HG02970 (cell line): ENCODE results near the gene MSL2.
"Not testable (repeated sequence)": the region's sequence is repeated elsewhere in the genome, so short reads cannot be mapped to it uniquely, and the experiment has no call there.

Experiments
- ATAC-seq: cut with Tn5 transposase; IDR thresholded peaks from one replicate; pipeline ENCODE4 v1.9.1; 2021; ENCODE audit warnings: mild to moderate bottlenecking, moderate library complexity, moderate number of reproducible peaks; ENCODE audit not compliant: unreplicated experiment, low FRiP score

Gene MSL2

GRCh38 chr3:136193278-136194054, 2.7 kb downstream of the MSL2 start:
- ATAC-seq: no peak

- no peak for ATAC-seq
These were observed 3.3 kb downstream of the MSL2 start for GRCh38 chr3:136192831-136193230.

- not testable (repeated sequence) for ATAC-seq
These were observed 3.9 kb downstream of the MSL2 start for GRCh38 chr3:136192195-136192594.

- no peak for ATAC-seq
These were observed 6.1 kb downstream of the MSL2 start for GRCh38 chr3:136189859-136190617.

DNA sequence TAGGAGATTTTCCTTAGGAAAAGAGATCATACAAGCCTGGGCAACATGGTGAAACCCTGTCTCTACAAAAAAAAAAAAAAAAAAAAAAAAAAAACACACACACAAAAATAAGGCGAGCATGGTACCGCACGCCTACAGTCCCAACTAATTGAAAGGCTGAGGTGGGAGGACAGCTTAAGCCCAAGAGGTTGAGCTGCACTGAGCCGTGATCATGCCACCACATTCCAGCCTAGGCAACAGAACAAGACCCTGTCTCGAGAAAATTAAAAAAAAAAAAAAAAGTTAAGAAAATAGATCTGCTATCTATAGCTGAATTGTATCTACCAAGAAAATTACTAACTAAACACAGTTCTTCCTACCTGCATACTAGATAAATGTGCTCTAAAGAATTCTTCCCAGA, 7.1 kb downstream of the MSL2 start:
- ATAC-seq: no peak

- no peak for ATAC-seq
These were observed 8.3 kb downstream of the MSL2 start for GRCh38 chr3:136187868-136188267.

DNA sequence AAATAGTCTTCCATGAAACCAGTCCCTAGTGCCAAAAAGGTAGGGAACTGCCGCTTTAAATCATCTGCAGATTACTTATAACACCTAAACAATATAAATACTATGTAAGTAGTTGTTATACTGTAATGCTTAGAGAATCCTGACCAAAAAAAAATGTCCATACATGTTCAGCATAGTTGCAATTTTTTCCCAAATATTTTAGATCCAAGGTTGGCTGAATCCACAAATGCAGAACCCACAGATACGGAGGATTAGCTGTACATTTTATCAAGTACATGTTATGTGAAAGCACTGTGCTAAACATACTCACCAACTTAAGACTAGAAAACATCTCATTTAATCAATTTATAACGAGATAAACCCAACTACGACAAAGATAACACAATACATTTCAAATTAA, 9.3 kb downstream of the MSL2 start:
- no peak for ATAC-seq

GRCh38 chr3:136186344-136186743, 9.8 kb downstream of the MSL2 start:
- no peak for ATAC-seq

- no peak for ATAC-seq
These were observed 11.4 kb downstream of the MSL2 start for GRCh38 chr3:136184703-136185102.

DNA sequence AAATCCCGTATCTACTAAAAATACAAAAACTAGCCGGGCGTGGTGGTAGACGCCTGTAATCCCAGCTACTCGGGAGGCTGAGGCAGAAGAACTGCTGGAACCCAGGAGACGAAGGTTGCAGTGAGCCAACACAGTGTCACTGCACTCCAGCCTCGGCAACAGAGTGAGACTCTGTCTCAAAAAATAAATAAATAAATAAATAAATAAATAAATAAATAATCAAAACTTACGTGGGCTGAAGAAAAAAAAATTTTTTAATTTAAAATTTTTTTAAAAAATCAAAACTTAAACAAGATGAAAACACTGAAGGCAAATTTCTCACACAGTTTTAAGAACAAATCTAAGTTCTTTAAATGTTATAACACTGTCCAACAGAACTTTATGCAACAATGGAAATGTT, 14.4 kb downstream of the MSL2 start:
- ATAC-seq: no peak

DNA sequence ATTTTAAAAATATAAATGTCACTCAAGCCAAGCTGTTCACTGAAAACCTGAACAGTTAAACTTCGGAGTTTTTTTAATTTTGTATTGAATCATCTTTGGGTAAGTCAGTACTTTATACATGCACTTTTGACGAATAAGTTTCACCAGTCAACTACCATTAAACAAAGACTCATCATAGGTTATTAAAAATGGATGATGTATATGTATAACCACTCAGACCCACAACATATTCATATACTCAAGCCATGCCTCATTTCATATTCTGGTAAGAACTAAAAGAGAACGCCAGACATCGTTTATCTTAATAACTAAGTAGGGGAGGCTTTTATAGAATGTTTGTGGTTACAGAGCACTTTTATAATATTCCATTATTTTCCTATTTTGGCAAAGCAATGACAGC, 18.3 kb downstream of the MSL2 start:
- no peak for ATAC-seq

GRCh38 chr3:136173939-136174490, 22.1 kb downstream of the MSL2 start:
- no peak for ATAC-seq

DNA sequence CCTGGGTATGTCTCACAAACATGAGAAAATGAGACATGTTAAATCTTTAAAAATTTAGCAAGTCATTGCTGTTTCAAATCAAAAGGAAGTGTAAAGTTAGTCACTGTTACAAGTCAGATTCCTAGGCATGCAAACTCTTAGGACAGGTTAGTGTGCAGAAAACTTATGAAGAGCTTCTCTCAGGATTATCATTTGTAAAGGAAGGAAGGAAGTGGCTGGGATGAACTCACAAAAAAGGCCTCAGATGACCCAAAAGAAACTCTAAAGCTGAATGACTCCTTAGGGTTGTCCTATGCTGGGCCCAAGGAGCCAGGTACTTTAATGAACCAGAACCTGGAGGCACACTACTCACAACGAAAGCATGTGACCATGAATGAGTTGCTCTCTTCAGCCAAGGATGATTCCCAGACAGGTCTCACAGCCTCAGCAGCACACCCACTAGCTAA, 25.0 kb downstream of the MSL2 start:
- ATAC-seq: no peak

- ATAC-seq: not testable (repeated sequence)
These were observed 27.9 kb downstream of the MSL2 start for GRCh38 chr3:136168236-136168635.

- ATAC-seq: no peak
These were observed 29.6 kb downstream of the MSL2 start for GRCh38 chr3:136166507-136166906.

GRCh38 chr3:136163607-136164006, 32.5 kb downstream of the MSL2 start:
- ATAC-seq: not testable (repeated sequence)

- no peak for ATAC-seq
These were observed 33.8 kb downstream of the MSL2 start for GRCh38 chr3:136162322-136162721.

- ATAC-seq: no peak
These were observed 34.6 kb downstream of the MSL2 start for GRCh38 chr3:136161516-136161915.

GRCh38 chr3:136152963-136153362, 43.2 kb downstream of the MSL2 start:
- no peak for ATAC-seq

DNA sequence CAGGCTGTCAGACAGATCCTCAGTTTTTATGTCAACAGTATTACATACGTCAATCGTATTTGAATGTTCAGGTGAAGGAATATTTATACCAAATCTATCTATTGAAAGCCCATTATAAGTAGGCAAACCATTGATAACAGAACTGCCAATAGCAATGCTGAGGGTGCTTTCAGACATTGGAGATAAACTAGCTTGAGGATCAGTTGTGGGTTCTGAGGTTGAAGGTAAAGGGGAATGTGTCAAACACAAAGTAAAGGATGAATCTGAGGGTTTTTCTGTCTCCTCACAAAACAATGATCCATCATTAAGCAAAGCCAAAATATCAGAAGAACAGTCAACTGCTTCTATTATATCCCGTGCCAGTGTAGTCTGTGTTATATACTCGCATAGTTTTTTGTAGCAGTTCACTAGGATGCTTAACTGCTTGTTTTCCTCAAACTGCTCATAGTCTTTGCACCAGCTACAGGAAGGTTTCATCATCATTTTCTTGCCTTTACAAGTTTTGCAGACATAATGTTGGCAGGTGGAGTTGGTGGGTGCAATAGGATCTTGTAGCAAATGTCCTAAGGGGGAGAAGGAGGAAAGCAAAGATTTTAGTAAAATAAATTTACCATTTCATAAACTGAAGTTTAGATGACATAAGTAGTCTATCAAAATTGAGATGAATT, 43.8 kb downstream of the MSL2 start:
- no peak for ATAC-seq

DNA sequence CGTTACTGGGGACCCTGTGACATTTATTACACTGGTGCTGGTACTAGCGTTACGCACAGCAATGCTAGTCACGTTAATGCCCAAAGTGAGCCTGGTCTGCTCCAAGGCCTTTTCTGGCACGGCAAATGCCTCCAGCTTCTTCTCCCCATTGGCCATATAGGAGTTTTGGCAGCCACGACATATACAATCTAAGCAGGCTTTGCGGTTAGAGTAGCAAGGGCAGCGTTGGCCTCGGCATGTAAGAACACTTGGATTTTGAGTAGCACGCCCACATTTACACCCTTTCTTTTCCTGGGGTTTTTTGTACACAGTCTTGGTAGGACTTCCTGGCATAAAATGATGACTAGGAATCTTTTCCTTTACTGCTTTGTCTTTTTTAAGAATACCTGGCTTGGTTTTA, 44.9 kb downstream of the MSL2 start:
- ATAC-seq: no peak
